Measurements from ENCODE around the gene CDC42SE2. TPM values are rescaled to one million over a fixed set of nuclear protein-coding genes. Genes with fewer than 3 reads are reported as not detected.

CDC42SE2 gene
- total and polyA plus RNA-seq, 12 donors: 5.1 to 26.7 (median 19.2) TPM

GRCh38 chr5:131353991-131354390, 90.1 kb downstream of the CDC42SE2 start:
- no peaks in the 10 kb centered on the region for H3K9me3 ChIP-seq (replicated peaks in 1 of 3)
- intact Hi-C loops (cut with DNase I): no loop called here
- 92 to 97% (median 94%) methylated on average over 3 of the region's 3 CpGs for WGBS, 4 donors
- H3K4me1 ChIP-seq (replicated peaks in 1 of 2): no peaks in the 10 kb centered on the region
- H3K4me3 ChIP-seq: no peak overlapping the region
- H3K36me3 ChIP-seq (replicated peaks in 1 of 2): no peaks in the 10 kb centered on the region
- TF ChIP-seq POLR2A (IDR thresholded peaks at IDR 0.05): no peak
- TF ChIP-seq, protein P1, sequence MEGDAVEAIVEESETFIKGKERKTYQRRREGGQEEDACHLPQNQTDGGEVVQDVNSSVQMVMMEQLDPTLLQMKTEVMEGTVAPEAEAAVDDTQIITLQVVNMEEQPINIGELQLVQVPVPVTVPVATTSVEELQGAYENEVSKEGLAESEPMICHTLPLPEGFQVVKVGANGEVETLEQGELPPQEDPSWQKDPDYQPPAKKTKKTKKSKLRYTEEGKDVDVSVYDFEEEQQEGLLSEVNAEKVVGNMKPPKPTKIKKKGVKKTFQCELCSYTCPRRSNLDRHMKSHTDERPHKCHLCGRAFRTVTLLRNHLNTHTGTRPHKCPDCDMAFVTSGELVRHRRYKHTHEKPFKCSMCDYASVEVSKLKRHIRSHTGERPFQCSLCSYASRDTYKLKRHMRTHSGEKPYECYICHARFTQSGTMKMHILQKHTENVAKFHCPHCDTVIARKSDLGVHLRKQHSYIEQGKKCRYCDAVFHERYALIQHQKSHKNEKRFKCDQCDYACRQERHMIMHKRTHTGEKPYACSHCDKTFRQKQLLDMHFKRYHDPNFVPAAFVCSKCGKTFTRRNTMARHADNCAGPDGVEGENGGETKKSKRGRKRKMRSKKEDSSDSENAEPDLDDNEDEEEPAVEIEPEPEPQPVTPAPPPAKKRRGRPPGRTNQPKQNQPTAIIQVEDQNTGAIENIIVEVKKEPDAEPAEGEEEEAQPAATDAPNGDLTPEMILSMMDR (IDR thresholded peaks at IDR 0.05): no peak
- H3K27ac ChIP-seq: no peak overlapping the region
- DNase-seq: no peak
- H3K27me3 ChIP-seq: no peaks in the 10 kb centered on the region

GRCh38 chr5:131355971-131356528, 92.2 kb downstream of the CDC42SE2 start:
- Histone ChIP-seq H3K4me1 (replicated peaks in 1 of 2) (no peaks in the 10 kb centered on the region), H3K4me3 (no peak overlapping the region), H3K36me3 (replicated peaks in 1 of 2) (no peaks in the 10 kb centered on the region), H3K27me3 (no peaks in the 10 kb centered on the region), H3K9me3 (replicated peaks in 1 of 3) (no peaks in the 10 kb centered on the region), H3K27ac (no peak overlapping the region)
- 46 to 63% (median 53%) methylated on average over 1 of the region's 1 CpG for WGBS, 4 donors
- DNase-seq: no peak
- intact Hi-C loops (cut with DNase I): no loop called here
- TF ChIP-seq, protein P1 (IDR thresholded peaks at IDR 0.05): no peak
- TF ChIP-seq POLR2A (IDR thresholded peaks at IDR 0.05): no peak

DNA sequence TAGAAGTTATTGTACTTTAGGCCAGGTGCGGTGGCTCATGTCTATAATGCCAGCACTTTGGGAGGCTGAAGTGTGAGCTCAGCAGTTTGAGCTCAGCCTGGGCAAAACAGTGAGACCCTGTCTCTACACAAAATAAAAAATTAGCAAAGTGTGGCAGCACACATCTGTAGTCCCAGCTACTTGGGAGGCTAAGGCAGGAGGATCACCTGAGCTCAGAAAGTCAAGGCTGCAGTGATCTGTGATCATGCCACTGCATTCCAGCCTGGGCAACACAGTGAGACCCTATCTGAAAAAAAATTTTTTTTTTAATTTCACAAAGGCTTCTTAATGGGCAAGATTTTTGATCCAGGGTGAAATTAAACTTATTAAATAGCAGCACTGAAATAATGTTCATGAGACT, 92.8 kb downstream of the CDC42SE2 start:
- 84 to 96% (median 90%) methylated on average over 1 of the region's 1 CpG for WGBS, 4 donors
- no peak overlapping the region for H3K4me3 ChIP-seq

GRCh38 chr5:131357739-131358561, 94.1 kb downstream of the CDC42SE2 start:
- Histone ChIP-seq H3K36me3 (replicated peaks in 1 of 2) (no peaks in the 10 kb centered on the region), H3K27ac (no peak overlapping the region), H3K4me3 (no peak overlapping the region), H3K4me1 (replicated peaks in 1 of 2) (no peaks in the 10 kb centered on the region), H3K9me3 (replicated peaks in 1 of 3) (no peaks in the 10 kb centered on the region), H3K27me3 (no peaks in the 10 kb centered on the region)
- intact Hi-C loops (cut with DNase I): no loop called here
- no peak for DNase-seq
- TF ChIP-seq POLR2A (IDR thresholded peaks at IDR 0.05): no peak
- TF ChIP-seq, protein P1 (IDR thresholded peaks at IDR 0.05): no peak
- whole genome bisulfite sequencing, 4 donors: 59 to 68% (median 64%) methylated on average over 5 of the region's 5 CpGs

More for the DNA sequence above, 92.8 kb downstream of the CDC42SE2 start:
- H3K27me3 ChIP-seq: no peaks in the 10 kb centered on the region
- TF ChIP-seq, protein P1 (IDR thresholded peaks at IDR 0.05): no peak
- TF ChIP-seq POLR2A (IDR thresholded peaks at IDR 0.05): no peak
- H3K27ac ChIP-seq: no peak overlapping the region
- H3K4me1 ChIP-seq (replicated peaks in 1 of 2): no peaks in the 10 kb centered on the region
- no peak for DNase-seq
- H3K9me3 ChIP-seq (replicated peaks in 1 of 3): no peaks in the 10 kb centered on the region
- no peaks in the 10 kb centered on the region for H3K36me3 ChIP-seq (replicated peaks in 1 of 2)
- intact Hi-C loops (cut with DNase I): no loop called here

Measured in adrenal gland (tissue), 12 donors.